GM23248 (cell line): Measurements from ENCODE around the gene ZNF502.

Experiments
- EZH2 ChIP-seq: fragments of 200-600 bp; sonication (generic); IDR thresholded peaks from 2 replicates; pipeline ENCODE4 v1.6.1; 2018; ENCODE audit warnings: antibody characterized with exemption, mild to moderate bottlenecking; ENCODE audit not compliant: insufficient read depth, poor library complexity, severe bottlenecking
- EZH2phosphoT487 ChIP-seq: fragments of 200-600 bp; sonication (generic); IDR thresholded peaks from 2 replicates; pipeline ENCODE4 v1.6.1; 2018; ENCODE audit warnings: antibody characterized with exemption, moderate library complexity, mild to moderate bottlenecking, low read depth; ENCODE audit not compliant: insufficient read depth

DNA sequence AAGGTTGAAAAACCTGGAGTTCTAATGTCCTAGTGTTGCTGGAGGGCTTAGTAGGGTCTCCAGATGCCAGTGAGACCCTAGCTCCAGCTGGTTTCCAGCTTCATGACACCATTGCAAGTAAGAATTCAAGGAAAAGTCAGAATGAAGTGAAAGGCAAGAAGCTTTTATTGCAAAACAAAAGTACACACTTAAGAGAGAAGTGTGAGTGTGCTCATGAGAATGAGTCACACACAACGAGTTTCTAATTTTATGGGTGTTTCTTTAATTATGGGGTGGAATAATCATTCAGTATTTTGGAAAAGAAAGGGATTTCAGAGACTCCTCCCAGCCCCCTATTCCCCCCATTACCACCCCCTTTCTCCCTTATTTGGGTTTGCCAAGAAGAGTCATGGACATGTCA is 24.6 kb upstream of the ZNF502 start:
- TF ChIP-seq EZH2phosphoT487 (no peak), EZH2 (no peak)
